SK-N-SH treated with all-trans-retinoic acid at 6 μM for 48 hours (cell line): ENCODE measurements around the gene SLC34A3.

Experiments
- ATAC-seq: fragments of 200-7000 bp; cut with Tn5 transposase; 3 replicates; pipeline ENCODE4 v1.9.1; 2020; ENCODE audit warnings: mild to moderate bottlenecking, moderate library complexity
- BACH2 ChIP-seq: fragments of 250-450 bp; sonication (Bioruptor Pico); IDR thresholded peaks from 2 replicates; pipeline ENCODE4 v1.9.0; 2021; ENCODE audit warnings: mild to moderate bottlenecking, borderline replicate concordance
- CREB5 ChIP-seq: fragments of 250-450 bp; sonication (Bioruptor Pico); IDR thresholded peaks from 2 replicates; pipeline ENCODE4 v1.5.1; 2020; ENCODE audit warnings: low read depth, mild to moderate bottlenecking, moderate library complexity
- CSDC2 ChIP-seq: fragments of 250-450 bp; sonication (Bioruptor Pico); IDR thresholded peaks from 2 replicates; pipeline ENCODE4 v1.5.0; 2020; ENCODE audit warnings: mild to moderate bottlenecking, moderate library complexity
- OSR1 ChIP-seq: fragments of 250-450 bp; sonication (Bioruptor Pico); IDR thresholded peaks from 2 replicates; pipeline ENCODE4 v1.8.0; 2022; ENCODE audit warnings: moderate library complexity, mild to moderate bottlenecking, inconsistent platforms
- PPARA ChIP-seq: fragments of 250-450 bp; sonication (Bioruptor Pico); IDR thresholded peaks from 2 replicates; pipeline ENCODE4 v1.5.0; 2020; ENCODE audit warnings: mild to moderate bottlenecking, borderline replicate concordance
- RARB ChIP-seq: fragments of 250-450 bp; sonication (Bioruptor Pico); IDR thresholded peaks from 2 replicates; pipeline ENCODE4 v1.8.0; 2021; ENCODE audit warnings: mild to moderate bottlenecking, moderate library complexity
- SNAI2 ChIP-seq: fragments of 250-450 bp; sonication (Bioruptor Pico); IDR thresholded peaks from 2 replicates; pipeline ENCODE4 v1.5.0; 2020; ENCODE audit warnings: mild to moderate bottlenecking, moderate library complexity
- TSHZ2 ChIP-seq: fragments of 250-450 bp; sonication (Bioruptor Pico); IDR thresholded peaks from 2 replicates; pipeline ENCODE4 v1.5.0; 2020; ENCODE audit warnings: mild to moderate bottlenecking, moderate library complexity
- ZC3H10 ChIP-seq: fragments of 250-450 bp; sonication (Bioruptor Pico); IDR thresholded peaks from 2 replicates; pipeline ENCODE4 v1.5.1; 2021; ENCODE audit warnings: mild to moderate bottlenecking, moderate library complexity
- ZFP30 ChIP-seq: fragments of 450-650 bp; formaldehyde crosslinking; IDR thresholded peaks from 2 replicates; pipeline ENCODE4 v1.5.0; 2022; ENCODE audit warnings: mild to moderate bottlenecking, moderate library complexity
- ZNF565 ChIP-seq: fragments of 450-650 bp; formaldehyde crosslinking; conservative IDR thresholded peaks from 2 replicates; pipeline ENCODE4 v1.5.0; 2020; ENCODE audit warnings: low read depth, mild to moderate bottlenecking, moderate library complexity
- ZNF8 ChIP-seq: fragments of 450-650 bp; formaldehyde crosslinking; IDR thresholded peaks from 2 replicates; pipeline ENCODE4 v1.5.0; 2020; ENCODE audit warnings: mild to moderate bottlenecking, moderate library complexity
- TF ChIP-seq, protein P1 (sequence below): fragments of 250-450 bp; sonication (Bioruptor Pico); IDR thresholded peaks from 2 replicates; pipeline ENCODE4 v1.8.0; 2021; ENCODE audit warnings: low read depth, mild to moderate bottlenecking, moderate library complexity, borderline replicate concordance
- TF ChIP-seq, protein P2 (sequence below): fragments of 250-450 bp; sonication (Bioruptor Pico); IDR thresholded peaks from 2 replicates; pipeline ENCODE4 v1.8.0; 2020; ENCODE audit warnings: mild to moderate bottlenecking, moderate library complexity, borderline replicate concordance

The SLC34A3 gene

GRCh38 chr9:137193771-137194170, 36.9 kb upstream of the SLC34A3 start:
- no peak for ATAC-seq
- TF ChIP-seq ZNF565 (CRISPR knock-in tag) (no peak), CREB5 (no peak), SNAI2 (CRISPR knock-in tag) (no peak), OSR1 (CRISPR knock-in tag) (no peak), ZFP30 (no peak), ZC3H10 (CRISPR knock-in tag) (no peak), TSHZ2 (CRISPR knock-in tag) (no peak), PPARA (CRISPR knock-in tag) (no peak)
- TF ChIP-seq, protein P1, sequence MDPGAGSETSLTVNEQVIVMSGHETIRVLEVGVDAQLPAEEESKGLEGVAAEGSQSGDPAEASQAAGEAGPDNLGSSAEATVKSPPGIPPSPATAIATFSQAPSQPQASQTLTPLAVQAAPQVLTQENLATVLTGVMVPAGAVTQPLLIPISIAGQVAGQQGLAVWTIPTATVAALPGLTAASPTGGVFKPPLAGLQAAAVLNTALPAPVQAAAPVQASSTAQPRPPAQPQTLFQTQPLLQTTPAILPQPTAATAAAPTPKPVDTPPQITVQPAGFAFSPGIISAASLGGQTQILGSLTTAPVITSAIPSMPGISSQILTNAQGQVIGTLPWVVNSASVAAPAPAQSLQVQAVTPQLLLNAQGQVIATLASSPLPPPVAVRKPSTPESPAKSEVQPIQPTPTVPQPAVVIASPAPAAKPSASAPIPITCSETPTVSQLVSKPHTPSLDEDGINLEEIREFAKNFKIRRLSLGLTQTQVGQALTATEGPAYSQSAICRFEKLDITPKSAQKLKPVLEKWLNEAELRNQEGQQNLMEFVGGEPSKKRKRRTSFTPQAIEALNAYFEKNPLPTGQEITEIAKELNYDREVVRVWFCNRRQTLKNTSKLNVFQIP: no peak
- TF ChIP-seq, protein P2, sequence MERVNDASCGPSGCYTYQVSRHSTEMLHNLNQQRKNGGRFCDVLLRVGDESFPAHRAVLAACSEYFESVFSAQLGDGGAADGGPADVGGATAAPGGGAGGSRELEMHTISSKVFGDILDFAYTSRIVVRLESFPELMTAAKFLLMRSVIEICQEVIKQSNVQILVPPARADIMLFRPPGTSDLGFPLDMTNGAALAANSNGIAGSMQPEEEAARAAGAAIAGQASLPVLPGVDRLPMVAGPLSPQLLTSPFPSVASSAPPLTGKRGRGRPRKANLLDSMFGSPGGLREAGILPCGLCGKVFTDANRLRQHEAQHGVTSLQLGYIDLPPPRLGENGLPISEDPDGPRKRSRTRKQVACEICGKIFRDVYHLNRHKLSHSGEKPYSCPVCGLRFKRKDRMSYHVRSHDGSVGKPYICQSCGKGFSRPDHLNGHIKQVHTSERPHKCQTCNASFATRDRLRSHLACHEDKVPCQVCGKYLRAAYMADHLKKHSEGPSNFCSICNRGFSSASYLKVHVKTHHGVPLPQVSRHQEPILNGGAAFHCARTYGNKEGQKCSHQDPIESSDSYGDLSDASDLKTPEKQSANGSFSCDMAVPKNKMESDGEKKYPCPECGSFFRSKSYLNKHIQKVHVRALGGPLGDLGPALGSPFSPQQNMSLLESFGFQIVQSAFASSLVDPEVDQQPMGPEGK (CRISPR knock-in tag): no peak
- TF ChIP-seq, all 23 proteins: peak for 0

- no peak for ATAC-seq
- TF ChIP-seq OSR1 (CRISPR knock-in tag) (no peak), ZNF8 (no peak), CREB5 (no peak), CSDC2 (CRISPR knock-in tag) (no peak), BACH2 (CRISPR knock-in tag) (no peak), TSHZ2 (CRISPR knock-in tag) (no peak), RARB (no peak), ZFP30 (no peak)
- TF ChIP-seq, protein P1: no peak
These were observed 36.3 kb upstream of the SLC34A3 start for GRCh38 chr9:137194388-137194787.

DNA sequence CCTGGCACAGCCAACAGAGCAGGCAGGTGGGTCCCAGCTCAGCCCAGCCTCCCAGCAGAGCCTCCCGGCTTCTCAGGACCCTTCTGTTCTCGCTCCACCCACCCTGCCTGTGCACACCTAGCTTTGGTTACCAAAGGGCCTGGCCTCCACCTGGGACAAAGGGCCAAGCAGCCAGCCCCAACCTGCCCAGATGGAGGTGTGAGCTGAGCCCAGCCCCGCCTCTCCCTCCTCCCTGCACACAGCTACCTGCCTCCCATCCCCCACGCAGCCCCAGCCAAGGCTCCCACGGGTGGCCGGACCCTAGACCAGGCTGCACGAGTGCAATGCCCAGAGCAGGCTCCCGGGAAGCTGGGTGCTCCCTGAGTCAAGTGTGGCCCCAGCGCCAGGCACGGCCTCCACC, 35.8 kb upstream of the SLC34A3 start:
- TF ChIP-seq ZNF8 (no peak), SNAI2 (CRISPR knock-in tag) (no peak)
- TF ChIP-seq, protein P2 (CRISPR knock-in tag): no peak
- ATAC-seq: no peak
